NCI-H146 treated with DMSO at 0.1 percent for 48 hours (cell line): ENCODE results near the gene DTNA.
"Not testable (repeated sequence)": the region's sequence is repeated elsewhere in the genome, so short reads cannot be mapped to it uniquely, and the experiment has no call there.

Experiments
- DNase-seq: peaks from one replicate; lab custom pipeline; 2025; ENCODE audit not compliant: unreplicated experiment; lab: John Stamatoyannopoulos, UW

The DTNA gene

DNA sequence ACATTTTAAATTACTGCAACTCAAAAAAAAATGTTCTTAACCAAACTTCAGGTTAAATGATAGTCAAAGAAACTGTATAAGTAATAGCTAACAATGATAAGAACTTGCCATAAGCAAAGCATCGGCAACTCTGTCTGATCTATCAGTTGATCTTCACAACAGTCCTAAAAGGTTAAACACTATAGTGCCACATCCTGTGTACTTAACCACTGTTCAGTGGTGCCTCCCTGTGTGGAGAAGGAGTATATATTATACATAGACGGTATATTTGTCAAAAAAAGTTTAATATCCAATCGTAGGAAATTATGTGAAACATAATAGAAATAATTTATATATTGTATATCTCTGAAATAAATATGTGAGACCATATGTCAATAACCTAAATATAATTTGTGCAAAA is 13.0 kb downstream of the DTNA start:
- no peak for DNase-seq

DNA sequence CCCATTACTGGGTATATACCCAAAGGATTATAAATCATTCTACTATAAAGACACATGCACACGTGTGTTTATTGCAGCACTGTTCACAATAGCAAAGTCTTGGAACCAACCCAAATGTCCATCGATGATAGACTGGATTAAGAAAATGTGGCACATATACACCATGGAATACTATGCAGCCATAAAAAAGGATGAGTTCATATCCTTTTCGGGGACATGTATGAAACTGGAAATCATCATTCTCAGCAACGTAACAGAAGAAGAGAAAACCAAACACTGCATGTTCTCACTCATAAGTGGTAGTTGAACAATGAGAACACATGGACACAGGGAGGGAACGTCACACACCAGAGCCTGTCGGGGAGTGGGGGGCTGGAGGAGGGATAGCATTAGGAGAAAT is 15.6 kb downstream of the DTNA start:
- DNase-seq = not testable (repeated sequence)

DNA sequence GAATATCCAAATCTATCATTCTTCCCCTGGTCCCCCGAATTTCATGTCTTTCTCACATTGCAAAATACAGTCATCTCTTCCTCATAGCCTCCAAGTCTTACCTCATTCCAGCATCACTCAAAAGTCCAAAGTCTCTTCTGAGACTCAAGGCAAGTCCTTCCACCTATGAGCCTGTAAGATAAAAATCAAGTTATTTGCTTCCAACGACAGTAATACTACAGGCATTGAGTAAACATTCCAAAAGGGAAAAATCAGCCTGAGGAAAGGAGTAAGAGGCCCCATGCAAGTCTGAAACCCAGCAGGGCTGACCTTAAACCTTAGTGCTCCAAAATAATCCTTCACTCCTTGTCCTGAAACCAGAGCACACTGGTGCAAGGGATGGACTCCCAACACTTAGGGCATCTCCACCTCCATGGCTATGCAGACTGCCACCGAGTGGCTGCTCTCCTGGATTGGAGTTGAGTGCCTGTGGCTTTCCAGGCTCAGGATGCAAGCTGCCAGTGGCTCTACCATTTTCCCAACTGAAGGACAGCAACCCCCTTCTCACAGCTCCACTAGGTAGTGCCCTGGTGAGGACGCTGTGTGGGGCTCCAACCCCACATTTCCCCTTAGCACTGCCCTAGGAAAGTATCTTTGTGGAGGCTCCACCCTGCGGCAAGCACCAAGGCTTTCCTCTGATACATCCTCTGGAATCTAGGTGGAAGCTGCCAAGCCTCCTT is 16.3 kb downstream of the DTNA start:
- no peak for DNase-seq

DNA sequence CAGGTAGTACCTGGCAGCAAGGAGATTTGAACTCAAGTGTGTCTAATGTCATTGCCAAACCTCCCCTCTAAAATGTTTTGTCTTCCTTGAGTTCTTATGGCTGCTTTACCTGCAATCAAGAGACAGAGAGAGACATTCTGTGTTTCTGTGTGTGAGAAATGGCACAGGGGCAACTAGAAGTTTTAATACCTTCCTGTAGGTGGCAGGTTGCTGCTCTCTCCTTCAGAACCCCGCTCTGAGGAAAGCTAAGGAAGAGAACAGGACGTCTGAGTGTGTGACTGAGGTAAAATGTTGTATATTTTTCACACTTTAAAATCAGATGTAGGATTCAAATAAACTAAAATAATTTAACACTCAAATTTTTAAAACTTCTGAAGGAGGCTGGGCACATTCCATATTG is 19.2 kb downstream of the DTNA start:
- DNase-seq = no peak

DNA sequence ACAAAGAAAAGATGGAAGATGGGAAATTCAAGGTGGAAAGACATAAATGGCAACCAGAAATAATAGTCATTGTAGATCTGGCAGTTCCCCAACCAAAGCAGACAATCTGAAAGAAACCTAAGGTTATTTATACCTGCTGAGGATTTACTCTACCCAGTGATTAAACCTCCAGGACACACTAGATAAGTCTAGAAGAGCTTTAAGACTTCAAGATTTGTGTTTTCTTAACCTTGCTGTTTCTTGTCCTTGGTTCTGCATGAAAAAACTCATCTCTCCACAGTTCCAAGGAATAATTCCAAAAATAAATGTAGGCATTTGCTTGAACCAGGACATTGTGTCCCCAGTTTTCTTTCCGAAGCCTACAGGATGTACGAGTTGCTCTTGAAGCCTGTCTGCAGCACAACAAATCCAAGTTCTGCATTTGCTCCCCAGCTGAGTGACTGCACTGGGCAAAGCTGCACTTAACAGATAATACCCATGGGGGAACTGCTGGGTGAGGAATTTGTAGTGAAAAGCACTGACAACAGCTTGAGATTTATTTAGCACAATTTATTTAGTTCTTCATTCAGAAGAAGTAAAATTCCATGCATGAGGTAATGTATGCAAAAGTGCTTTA is 19.8 kb downstream of the DTNA start:
- no peak for DNase-seq

DNA sequence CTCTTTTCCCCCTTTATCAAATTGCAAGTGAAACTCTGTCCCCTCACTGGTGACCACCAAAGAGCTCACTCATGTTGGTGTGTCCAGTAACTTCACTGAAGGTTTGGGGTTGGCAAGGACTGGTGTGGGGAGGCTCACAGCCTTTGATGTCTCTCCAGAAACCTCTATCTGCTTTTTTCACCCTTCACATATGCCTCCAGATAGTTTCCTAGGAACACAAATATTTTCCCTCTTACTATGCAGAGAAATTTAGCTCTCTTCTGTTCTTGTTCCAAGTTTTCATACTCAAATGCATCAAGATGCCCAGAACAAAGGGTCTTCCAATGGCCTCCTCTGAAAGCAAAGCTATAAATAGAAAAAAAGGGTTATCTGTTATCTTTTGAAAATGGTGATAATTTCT is 20.7 kb downstream of the DTNA start:
- DNase-seq = no peak

DNA sequence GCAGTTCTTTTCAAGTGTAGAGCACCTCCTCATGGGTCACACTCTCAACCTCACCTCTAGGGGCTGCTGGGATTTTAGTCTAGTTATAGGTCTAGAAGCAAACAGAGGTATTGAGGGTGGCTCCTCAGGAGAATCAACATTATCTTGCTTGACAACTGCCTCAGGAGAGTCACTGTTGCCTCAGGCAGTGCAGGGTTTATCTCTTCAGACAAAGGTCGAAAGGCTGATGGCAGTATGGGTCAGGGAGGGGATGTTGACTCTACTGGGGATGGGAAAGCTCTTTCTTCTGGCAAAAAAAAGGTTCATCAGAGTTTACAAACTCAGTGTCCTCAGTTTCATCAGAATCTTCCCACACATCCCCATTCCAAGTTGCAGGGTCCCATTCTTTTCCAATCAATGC is 24.0 kb downstream of the DTNA start:
- no peak for DNase-seq

DNA sequence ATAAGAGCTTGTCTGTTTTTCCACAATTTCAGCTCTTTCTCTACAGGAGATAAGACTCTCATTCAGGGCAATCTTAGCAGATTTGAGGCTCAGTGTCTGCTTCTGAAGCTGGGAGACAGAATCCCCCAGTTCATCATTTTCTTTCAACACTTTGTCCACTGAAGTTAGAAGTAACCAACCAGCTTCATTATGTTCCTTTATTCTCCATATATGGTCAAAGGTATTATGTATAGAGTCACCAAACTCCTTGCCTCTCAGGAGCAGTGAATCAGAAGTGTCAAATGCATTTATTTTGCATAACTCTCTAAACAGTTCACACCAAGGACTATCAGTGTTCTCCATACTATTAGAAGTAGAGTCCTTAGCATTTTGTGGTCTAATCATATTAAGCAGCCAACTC is 24.4 kb downstream of the DTNA start:
- not testable (repeated sequence) for DNase-seq

DNA sequence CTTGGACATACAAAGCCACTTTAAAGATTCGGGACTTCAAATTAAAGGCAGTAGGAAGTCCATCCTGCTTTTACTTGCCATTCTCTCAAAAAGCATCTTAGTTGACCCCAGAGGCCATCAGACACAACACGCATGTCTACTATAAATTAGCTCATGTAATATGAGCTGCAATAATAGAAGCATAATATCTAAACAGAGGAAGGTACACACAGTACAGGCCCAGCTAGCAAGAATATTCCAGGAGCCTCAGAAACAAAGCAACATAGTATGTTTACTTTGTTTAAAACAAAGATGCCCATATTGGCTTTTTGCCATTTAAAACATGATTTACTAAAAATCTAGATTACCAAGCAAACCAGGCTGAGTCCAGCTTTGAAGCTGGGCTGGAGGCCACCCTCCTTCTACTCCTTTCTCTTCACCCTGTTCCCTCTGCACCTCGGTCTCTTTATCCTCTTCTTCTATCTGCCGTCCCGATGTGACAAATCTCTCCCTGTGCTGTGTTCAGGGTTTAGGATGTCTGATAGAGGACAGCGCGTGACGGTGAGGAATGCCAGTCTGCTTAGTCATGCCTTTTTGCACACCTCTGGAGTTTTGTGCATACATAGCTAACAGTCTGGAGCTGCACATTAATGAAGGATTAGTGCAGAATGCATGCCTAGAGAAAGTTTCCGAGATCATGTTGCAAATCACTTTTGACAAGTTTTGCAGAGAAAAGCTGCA is 28.2 kb downstream of the DTNA start:
- DNase-seq = peak; percentile 16

DNA sequence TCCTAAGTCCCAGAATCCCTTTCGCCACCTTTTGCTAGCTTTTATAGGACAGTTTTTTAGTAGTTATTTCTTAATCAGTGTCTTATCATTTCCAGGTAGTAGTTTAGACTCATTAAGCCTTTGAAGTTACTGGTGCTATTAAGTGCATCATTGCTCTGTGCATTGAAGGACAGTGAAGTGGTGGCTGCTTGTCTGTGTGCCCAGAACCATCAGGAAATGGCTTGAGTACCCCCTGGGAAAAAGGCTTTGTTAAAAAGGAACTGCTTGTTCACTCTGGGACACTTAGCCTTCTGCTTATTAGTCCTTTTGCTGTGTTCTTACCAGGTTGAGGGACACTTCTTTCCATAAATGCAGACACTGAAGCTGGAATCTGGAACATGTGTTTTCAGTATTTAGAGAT is 30.0 kb downstream of the DTNA start:
- no peak for DNase-seq

DNA sequence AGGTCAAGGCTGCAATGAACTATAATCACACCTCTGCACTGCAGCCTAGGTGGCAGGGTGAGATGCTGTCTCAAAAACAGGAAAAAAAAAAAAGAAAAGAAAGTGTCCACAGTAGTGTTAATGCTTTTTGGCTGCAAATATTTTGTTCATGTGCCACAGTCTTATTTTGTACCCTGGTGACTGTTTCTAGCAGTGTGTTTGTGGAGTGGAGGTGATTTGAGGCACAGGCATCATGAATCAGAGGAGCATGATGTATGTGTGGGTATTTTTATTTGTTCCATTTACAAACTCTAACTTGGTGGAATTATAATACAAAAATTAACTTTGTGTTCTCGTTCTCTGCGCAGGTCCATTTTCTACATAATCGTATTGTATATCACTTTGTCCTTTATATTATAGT is 30.6 kb downstream of the DTNA start:
- DNase-seq = no peak

DNA sequence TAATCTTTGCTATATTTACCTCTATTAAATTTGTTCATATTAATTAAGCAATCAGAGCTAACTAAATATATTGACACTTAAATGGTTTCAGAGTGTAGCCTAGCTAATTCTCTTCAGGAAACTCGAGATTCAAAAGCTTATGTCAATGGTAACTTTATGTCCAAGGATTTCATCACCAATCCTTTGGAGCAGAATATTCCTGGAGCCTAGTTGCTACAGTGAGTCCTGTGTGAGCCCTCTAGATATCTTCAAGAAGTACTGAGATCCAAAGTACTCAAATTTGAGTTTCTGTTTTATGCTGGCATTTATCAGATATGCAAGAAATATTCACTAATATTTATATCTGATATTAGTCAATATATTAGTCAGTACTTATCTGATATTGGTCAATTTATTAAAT is 31.3 kb downstream of the DTNA start:
- no peak for DNase-seq

DNA sequence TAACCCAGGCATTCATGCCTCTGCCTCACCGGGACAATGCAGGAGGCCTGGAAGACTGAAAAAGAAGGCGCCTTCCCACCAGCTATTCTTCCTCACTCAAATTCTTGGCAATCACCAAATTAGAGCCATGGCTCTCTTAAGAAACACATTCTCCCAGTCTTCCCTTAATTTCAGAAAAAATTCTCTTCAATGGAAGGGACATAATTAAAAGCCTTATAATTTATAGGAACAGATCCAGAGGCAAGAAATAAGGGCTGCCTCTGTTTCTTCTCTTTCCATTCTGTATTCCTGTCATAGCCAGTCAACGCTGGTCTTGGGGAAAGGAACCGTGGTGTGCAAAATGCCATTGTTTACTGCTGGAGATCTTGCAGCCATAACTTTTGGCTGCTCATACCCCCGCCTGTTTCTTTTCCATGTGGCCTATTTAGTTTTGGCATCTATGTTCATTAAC is 32.8 kb downstream of the DTNA start:
- no peak for DNase-seq

DNA sequence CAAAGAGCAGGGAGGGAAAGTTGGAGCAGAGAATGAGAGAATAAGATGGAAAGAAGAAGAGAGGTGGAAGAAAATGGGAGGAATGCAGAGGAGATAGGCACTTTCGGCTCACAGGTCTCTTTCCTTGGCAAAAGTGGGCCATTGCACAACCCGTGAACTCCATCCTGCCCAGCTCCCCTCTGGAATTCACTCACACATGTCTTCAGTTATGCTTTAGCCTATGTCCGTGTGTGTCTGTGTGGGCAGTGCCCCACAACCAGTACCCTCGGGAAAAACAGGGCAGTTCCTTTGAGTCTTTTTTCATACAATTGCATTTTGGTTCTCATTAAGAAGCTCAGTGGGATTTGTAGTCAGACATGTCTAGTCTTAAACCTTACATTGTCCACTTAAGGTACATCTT is 34.5 kb downstream of the DTNA start:
- no peak for DNase-seq

DNA sequence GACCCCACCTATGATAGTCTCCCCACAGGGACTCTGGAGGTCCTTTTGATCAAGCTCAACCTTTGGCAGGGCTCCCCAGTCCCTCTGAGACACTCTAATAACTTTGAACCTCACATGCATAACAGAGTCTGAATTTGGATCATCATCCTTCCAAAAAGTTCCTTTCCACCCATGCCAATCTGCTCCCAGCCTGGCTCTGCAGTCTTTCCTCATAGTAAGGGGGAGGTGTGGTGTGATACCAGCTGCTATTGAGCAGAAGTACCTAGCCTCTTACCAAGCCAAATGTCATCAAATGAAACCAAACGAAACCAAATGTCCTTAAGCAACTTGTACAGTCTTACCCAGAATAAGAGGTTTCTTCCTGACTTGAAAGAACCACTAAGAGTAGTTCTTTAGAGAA is 36.5 kb downstream of the DTNA start:
- DNase-seq = no peak

DNA sequence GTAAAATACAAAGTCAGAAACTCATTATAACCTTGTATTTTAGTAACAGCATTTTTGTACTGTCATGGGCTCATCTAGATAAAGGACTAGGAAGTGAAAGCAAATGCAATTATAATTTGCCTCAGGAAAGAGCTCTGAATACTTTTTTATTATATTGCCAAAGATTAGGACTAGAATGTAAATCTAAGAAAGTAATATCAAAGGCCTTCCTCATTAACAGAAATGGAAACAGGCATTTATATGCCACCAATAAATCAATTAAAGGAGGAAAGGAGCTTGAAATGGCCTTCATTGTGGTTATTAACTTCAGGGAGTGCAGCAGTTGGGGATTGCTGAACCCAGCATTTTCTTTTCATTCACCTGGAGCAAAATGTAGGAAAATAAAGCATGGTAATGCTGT is 39.6 kb downstream of the DTNA start:
- no peak for DNase-seq

DNA sequence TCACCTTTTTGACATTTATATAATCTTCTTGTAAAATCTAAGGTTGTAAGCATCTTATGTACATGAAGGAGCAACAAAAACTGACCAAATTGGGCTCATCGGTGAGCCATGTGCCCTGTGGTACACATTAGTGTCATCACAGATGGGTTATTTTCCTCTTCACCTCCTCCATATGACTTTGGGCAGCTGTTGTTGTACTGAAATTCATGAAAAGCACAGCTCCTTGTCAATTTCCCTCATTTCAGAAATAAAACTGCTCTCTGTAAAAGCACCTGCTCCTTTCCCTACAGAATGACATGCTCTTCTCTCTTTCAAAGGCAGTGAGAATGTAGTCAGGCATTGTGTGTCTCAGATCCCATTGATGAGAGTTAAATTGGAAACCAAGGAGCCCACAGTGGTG is 42.0 kb downstream of the DTNA start:
- DNase-seq = no peak

DNA sequence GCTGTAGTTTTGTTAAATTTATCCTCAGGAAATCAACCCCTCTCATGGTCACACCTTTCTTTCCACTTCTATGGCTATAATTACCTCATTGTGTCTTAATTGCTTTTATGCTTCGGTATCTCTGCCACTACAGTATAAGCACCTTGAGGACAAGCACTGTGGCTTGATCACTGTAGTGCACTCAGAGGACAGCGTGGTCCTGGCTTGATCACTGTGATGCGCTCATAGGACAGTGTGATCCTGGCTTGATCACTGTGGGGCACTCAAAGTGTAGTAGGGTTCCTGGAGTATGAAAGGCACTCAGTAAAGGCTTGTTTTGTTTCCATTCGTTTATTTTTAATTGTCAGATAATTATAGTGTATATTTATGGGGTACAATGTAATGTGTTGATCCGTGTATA is 44.2 kb downstream of the DTNA start:
- no peak for DNase-seq

DNA sequence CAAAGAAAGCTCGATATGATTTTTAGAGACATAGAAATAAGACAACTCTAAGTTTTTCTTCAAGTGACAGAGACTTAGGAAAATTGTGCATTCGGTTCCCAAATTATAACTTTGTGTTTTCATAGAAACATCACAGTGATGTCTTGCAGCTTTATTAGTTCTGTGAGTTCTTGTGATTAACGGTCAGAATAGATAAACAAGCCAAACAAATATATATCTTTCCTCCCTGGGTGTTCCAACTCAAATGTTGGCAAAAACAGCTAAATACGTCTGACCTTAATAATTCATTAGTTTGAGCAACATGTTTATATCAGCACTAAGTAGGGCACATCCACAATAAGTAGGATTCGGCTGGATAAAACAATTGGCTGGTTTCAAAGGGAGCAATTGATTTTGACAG is 47.6 kb downstream of the DTNA start:
- DNase-seq = no peak

DNA sequence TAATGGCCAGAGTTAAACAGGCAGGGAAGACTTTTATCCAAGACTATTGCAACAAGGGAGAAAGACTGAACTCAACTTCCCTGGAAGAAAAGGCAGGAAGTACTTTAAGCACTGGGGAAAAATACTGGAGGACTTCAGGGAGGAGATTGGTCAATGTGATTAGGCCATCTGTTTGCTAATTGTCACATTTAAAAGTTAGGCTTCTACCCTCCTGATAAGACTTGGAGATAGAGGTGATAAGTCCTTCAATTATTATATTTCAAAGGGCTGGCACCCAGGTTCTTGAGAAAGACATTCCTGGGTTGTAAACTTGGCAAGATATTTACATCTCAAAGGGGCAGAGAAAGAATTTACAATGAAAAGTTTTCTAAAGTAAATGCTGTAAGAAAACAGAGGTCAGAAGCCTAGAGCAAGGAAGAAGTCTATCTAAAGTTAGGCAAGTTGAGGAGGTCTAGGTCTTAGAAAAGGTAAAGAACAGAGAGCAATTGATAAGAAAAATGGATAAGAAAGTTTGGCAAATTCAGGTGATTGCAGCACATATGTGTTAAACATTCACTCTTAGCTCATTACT is 48.4 kb downstream of the DTNA start:
- no peak for DNase-seq

DNA sequence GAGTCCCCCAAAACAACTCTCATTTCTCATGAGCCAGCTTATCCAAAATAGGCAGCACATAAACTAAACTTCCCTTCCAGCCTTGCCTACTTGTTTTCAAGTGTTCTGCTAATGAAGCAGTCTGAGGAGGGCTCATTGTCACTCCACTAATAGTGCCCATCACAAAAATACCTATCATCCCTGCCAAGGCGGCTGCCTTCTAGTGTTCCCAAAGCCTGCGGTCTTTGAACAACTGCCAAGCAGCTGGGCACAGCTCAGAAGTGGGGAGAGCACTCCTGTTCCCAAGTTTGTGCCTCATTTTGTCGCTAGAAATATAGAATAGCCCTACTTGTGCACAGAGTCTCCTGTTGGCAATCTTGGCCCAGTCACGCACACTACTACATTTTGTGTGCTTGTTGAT is 50.3 kb downstream of the DTNA start:
- DNase-seq = no peak

DNA sequence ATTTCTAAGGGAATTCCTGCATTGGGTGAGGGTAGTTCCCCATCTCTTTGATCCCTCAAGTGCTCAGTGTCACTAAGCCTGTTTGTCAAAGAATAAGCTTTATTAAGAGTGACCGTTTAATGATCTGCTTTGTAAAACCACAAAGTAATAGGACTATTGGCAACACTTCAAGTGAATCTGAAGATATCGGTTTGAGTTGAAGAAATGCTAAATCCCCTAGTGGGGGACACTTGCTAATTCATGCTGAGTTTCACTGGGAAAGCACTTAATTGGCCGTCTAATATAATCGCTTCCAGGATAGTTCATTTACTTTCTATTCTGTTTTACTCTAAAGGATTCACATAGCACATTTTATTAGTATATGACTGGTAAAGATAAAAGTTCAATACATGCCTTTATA is 54.4 kb downstream of the DTNA start:
- no peak for DNase-seq
